NCI-H748 (cell line): ENCODE results near the gene CLSTN2.

ENCODE experiments used
- DNase-seq: peaks from one replicate; lab custom pipeline; 2025; ENCODE audit not compliant: unreplicated experiment; lab: John Stamatoyannopoulos, UW

Gene CLSTN2

DNA sequence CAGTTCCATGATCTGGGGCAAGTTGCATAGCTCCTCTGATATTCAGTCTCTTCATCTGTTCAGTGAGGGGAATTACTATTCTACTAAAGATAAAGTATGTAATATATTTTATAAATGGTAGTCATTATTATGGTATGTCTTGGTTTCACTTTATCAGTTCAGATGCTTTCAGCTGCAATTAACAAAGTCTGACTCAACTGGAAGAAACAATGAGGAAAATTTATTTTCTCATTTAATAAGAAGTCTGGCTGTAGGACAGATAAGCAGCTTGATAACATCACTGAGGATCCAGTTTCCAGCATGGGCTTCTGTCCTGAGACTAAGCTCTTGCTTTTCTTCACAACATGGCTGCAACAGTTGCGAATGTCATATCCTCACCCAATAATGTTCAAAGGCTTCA, 388.6 kb downstream of the CLSTN2 start:
- DNase-seq, result no peak

DNA sequence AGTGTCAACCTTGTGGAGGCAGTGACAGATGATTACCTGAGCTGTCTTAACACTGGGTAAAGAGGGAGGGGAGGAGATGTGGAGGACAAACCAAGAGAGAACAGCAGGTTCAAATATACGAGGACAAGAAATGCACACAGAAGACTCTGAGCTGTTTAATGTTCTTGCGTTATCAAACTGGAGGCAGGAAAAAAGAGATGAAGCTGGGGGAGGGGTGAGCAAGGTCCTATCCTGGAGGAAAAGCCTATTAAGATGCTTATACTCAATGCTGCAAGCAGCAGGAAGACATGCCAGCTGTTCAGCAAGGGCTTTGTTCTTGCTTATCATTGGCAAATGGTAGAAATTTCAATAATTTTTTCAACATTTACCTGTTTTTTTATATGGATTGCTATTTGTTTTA, 397.1 kb downstream of the CLSTN2 start:
- no peak for DNase-seq

DNA sequence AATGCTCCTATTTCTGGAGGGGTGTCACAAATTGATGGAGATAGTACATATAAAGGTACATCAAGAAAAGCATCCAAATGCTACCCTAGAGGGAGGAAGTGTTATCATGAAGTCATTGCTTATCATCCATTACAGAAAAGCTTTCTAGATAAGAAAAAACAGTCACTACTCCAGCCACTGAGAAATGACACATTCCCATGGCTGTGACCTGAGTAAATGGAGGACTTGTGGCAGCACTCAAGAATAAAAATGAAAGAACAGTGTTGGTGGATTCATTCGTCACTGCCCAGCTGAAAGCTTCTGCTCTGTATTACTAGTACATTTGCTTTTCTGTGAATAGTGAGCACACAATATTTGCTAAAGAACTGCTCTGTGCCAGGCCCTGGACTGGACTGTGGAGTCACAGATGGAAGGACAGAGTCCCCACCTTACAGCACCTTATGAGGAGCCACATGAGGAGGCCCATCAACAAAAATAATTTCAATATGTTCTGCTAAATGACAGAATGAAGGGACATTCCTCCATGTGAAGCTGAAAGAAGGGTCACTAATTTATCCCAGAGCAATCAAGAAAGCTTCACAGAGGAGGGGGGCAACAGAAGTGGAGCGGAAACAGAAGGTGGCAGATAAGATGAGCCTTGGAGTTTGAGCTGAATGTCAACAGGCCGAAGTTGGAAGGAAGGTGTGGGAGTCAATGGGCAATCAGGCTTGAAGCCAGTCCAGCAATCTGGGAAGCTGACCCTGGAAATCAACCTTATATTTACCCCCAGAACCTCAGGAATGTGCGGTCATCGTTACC, 399.3 kb downstream of the CLSTN2 start:
- DNase-seq, result no peak

DNA sequence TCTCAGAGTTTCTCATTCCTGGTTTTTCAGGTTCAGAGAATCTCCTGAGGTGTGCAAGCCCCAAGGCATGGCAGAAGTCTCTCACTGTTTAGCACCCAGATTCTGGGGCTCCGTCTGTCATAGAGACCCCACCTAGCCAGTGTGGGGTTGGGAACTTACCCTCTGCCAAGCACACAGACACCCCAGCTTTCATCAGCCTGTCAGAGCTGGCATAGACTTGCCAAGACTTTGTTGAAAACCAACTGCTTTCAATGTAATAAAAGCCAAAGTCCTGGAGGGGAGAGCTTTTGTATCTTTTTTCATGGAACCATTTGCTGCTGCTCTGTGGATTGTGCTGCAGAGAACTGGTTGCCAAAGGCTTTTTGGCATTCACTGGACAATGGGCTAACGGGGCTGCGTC, 401.5 kb downstream of the CLSTN2 start:
- DNase-seq, result no peak

DNA sequence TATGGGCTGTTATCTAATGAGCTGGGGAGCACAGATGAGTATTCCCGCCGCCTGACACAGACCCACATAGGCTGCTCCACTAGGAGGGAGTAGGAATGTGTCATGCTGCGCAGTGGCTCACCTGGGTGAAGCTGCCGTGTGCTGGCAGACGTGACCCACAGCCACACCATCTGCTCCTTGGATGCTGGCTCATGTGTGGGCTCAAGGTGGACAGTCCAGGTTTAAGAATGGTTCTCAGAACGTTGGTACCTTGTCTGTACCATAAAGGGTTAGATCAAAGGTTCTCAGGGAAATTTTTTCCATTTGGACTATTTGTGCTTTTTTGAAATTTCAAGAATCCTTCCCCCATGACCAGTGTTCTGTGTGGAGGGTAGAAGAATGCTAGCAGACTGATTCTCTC, 403.9 kb downstream of the CLSTN2 start:
- no peak for DNase-seq

DNA sequence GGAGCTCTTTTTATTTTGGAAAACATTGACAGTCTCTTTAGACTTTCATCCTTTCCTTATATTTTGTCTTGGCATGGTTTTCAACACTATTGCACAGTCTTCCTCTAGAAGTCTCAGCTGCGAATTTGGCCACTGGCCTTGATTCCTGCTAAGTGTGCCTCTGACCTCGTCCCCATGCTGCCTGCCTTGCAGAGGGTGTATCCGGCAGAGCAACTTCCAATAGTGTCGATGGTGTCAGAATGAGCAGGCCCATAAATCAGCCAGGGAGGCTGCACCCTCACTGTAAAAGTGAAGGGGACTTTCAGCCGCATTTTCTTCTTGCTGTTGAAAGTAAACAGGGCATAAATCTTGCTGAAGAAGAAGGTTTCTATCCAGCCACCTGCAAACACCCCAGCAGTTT, 406.2 kb downstream of the CLSTN2 start:
- DNase-seq, result peak; percentile 26

DNA sequence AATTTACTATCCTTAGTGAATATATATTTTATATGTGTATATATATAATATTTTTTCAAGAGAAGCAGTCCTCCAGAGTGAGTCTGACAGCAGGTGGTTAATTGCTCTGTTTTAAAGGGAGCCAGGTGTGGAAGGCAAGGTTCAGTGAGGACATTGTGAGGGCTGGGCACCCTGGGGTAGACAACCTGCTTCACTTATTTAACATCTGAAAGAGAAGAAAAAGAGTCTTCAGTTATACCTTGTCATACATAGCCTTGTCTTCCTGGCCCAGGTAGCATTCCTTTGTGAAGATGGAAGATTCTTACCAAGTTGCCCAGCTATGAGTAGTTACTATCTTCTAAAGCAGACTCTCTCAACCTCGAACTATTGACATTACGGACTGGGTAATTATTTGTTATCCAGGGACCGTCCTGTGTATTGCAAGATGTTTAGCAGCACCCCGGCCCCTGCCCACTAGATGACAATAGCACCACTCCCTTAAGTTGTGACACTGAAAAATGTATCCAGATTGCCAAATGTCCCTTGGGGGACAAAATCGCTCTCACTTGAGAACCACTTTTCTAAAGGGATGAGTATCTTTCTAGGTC, 406.9 kb downstream of the CLSTN2 start:
- DNase-seq, result peak; percentile 43

DNA sequence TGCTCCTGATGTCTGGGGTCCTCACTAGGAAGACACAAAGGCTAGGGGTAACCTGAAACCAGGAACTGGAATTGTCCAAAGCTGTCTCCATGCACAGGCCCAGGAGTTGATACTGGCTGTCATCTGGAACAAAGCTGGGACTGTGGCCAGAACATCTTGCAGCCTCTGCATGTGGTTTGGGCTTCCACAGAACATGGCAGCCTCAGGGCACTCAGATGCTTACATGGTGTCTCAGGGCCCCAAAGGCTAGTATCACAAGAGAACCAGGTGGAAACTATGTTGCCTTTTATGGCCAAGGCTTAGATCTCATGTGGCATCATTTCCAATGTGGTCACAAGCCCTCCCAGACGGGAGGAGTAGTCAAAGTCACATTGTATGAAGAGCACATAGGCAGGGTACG, 407.7 kb downstream of the CLSTN2 start:
- DNase-seq, result no peak

DNA sequence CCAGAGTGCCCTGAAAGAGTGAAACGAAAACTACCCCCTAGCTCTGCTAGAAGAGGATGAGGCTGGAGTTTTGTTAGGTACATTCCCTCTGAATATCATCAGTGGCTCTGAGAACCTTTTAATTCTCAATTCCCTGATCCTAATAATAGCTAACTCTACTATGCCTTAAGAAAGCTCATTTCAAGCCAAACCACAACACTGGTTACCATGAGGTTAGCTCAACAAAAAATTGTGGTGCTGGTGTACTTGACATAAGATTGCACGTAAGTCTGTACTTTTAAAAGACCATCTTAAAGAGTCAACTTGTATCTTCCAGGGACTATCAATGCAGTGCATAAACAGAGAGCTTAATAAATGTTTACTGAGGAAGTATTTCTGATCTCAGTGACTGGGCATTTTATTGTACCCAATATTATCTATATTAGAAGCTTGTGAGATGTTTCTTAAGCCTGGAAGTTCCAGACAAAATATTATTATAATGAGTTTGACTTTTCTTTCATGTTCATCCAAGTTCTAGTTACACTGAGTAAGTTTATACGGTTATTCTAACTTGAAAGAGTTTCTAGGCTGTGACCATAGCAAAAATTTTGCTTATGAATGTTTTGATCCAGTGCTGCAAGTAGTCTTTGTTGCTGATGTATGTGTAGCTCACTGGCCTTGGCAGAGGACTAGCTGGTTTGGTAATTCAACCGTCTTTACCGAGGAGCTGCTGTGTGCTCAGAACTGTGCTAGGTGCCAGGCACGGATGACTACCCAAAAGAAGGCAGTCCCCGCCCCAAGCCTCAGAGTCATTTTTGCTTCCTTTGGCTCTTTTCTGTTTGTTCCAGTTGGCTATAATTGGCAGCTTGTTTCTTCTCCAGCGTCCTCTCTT, 408.5 kb downstream of the CLSTN2 start:
- no peak for DNase-seq

DNA sequence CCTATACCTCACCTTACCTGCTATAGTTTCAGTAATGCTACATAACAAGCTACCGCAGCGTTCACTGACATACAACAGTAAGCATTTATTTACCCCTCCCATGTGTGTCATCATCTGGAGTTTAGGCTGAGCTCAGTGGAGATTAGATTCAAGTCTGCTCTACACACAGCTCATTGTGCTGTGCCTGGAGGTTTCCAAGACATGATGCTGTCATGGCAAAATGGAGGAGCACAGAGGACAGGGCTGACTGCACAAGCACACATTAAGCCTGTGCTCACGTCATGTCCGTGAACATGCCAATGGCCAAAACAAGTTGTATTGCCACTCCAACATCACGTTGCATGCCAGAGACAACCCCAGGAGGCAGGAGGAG, 409.1 kb downstream of the CLSTN2 start:
- peak; percentile 76 for DNase-seq

DNA sequence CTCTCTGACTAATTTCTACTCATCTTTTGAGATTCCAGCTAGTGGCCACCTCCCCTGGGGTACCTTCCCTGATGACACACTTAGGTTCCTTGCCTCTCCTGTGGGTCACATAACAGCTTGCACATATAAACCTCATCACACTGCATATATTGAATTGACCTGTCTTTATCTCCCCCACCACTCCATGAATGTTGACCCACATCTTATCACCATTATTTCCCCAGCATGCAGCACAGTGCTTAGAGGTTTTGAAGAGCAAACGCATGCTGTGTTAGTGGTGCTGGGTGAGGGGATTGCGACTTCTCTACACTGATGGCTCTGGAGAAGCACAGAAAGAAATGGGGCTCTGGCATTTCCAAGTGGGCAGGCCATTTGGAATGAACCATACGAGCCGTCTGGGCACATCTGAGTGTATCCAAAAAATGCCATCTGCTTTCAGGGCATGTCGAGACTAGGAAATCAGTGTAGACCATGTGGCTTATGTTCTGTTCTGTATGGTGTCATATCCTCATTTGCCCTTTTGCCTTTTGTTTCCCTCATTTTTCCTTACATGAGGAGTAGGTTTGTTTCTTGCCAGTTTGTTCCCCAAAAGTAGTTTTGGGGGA, 409.7 kb downstream of the CLSTN2 start:
- peak; percentile 76 for DNase-seq

DNA sequence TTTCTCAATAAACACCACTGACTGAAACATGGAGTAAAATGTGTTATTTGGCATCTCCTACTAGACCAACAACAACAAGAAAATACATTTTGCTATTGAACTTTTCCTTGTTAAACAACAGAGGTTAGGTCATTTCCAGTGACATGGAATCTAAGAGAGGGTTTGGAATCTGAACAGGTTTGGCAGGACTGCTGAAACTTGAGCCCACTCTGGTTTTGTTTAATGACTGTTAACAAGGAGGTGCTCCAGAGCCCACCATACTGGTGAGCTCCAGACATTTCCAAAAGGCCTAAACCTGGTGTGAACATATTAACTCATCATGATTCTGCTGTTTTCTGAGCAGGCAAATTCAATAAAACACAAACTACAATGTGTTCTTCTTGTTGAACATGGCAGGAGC, 412.2 kb downstream of the CLSTN2 start:
- DNase-seq, result peak; percentile 30

DNA sequence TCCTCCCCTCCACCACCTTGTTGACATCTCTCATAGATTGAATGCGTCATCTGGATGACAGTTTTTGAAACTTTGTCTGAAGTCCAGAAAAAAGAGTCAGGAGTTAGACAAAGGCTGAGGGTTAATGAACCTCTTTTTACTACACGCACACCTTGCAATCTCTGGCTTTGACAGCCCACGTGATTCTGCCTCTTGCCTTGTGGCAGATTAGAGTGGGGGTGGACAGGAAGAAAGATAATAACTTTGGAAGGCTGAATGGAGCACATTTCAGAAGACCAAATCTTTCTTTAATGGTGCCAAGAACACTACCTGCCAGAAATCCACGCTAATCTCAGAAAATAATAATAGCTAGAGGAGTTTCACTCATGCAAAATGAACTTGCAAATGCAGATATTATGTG, 415.0 kb downstream of the CLSTN2 start:
- DNase-seq, result no peak

DNA sequence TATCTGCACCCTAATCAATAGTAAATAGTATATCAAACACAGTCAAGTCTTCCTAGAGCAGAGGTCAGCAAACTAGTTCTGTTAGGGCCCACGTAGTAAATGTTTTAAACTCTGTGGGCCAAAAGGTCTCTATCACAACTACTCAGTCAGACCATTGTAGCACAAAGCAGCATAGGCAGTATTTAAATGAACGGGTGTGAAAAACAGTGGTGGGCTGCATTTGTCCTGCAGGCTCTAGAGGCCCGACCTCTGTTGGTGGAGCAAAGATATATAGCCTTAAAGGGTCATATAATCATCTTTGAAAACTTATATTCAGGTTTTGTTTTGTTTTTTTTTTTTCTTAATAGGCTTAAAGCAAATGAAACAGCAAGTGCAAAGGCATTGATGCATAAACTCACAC, 416.5 kb downstream of the CLSTN2 start:
- DNase-seq, result no peak

DNA sequence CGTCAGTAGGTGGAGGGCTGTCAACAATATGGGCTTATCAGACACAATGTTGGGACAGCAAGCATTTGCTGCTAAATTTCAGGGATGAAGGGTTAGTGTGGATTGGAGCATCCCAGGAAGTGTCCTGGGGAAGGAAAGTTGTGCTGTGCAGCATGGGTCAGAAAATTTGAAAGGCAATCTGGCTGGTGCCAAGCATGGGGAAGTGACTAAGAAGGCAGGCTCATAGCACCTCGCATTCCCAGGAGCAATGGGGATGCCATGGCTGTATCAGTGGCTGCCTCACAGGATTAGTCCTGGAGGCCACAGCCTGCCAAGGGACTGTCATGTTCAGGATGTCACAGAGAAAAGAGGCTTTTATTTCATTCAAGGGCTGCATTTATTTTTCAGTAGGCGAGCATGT, 420.5 kb downstream of the CLSTN2 start:
- DNase-seq, result no peak

DNA sequence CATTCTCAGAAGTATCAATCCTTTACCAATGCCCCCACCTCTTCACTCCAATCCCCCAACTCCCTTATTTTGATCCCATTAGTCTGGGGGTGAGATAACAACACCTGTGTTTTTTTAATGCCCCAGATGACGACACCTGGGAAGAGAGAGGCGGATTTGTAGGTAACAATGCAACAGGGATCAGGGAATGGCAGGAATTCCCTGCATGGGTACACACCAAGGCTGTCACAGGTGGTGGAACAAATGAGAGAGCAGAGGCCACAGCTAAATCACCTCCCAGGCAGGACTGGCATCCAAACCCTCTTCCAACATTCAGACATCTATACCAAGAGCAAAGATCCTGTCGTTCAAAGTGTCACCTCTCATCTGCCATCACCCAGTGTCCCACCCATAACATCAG, 423.7 kb downstream of the CLSTN2 start:
- DNase-seq, result peak; percentile 20

DNA sequence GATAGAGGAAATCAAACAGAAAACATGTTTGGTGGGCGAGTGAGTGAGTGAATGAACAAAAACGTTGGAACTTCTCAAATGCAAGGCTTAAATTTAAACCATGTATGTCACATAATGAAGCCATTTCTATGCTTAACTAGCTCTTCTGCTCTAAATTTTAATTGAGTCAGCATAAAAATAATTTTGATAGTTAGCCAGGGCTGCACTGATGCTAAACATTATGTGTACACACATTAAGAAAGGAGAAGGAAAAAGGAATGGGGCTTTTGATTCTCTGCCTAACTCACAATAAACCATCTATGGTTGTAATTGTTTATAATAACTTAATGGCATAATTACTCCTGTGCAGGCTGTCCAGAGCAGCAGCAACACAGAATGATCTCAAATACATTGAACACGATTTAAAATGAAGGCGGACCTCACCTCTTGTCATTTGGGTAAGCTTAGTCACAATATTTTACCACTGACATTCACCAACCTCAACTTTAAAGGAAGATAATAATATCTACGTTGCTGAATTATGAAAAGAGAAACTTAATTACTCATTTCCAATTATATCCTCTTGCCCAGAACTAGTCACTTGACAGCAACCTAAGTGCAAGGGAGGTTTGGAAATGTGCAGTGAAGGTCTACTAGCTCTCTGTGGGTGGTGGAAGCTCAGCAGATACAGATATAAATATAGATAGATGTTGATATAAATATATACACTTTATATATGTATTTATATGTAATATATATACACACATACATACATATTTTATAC, 424.4 kb downstream of the CLSTN2 start:
- DNase-seq, result peak; percentile 67

DNA sequence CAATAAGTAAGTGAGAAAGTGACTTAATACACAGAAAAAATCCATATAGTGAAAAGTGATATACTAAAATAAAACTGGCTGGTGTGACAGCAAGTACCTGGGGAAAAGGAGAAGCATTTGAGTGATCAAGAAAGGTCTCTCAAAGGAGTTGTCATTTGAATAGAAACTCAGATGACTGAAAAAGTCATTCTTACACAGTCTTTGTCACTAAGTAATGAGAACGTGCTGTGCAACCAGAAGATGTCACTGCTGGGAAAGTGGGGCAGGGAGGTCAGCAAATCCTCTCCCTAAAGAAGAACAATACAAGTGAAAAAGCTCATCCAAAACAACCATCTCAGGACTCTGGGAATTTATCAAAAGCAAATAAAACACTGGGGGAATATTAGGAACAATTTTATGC, 425.3 kb downstream of the CLSTN2 start:
- no peak for DNase-seq

DNA sequence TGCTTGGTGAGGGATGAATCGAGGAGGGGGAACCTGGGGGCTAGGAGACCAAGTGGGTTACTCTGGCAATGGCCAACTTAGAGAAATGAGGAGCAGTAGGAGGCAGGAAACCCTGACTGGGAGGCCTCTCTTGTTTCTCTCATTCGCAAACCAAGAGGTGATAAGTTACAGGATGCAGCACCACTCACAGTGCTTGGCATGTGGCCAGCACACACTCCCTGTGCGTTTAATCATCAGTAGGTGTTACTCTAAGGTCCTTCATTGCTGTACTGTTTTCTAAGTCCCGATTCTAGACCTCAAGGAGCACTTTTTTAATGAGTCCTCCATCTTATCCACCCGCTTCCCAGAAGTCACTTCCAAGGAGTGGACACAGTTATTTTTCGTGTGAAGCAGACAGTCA, 428.8 kb downstream of the CLSTN2 start:
- DNase-seq, result peak; percentile 41

DNA sequence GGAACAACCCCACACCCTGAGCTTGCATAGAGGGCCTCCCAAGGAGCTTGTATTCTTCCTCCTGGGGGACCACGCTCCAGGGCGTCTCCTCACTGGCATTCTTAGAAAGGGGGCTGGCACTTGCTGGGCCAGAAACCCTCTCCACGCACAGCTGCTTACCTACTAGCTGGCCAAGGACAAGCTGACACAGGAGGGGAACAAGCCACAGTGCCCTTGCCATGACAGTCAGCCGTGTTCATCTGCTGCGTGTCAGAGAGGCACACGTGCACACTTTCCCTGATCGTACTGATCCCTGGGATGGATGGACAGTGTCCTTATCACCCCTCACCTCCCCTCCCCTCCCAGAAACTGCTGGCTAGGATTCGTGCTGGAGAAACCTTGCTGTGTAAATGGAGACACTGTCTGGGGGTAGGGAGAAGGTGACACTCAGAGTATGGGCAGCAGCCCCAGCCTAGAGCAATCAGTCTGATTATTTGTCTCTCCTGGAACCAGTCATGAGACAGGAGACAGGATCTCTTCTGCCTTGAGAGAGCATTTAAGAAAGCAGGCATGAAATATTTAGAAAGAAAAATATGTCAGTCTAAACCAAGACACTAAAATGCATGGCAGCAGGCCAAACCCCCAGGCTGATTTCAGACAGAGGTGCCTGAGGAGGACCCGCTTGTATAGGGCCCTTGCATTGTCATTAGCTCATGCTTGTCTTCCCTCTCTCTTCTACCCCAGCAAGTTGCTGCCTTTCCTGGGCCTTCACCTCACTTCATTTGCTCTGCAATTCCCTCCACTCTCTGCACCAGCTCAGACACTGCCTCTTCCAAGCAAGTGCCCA, 431.1 kb downstream of the CLSTN2 start:
- DNase-seq, result no peak
